Muscle layer of colon (tissue), 2 donors: ENCODE data around the gene KRTAP10-5.

Source experiments
- H3K27ac ChIP-seq: one replicate; pipeline ENCODE4 v1.7.0; 2013; ENCODE audit warnings: low read depth, mild to moderate bottlenecking, low read length, moderate library complexity
- H3K27me3 ChIP-seq, 2 donors: one replicate each; pipeline ENCODE4 v1.7.0; 2013; ENCODE audit warnings: low read length in 2 of 2, mild to moderate bottlenecking in 2 of 2; ENCODE audit not compliant: insufficient read depth in 2 of 2, control insufficient read depth in 1 of 2
- H3K36me3 ChIP-seq: one replicate; pipeline ENCODE4 v1.7.0; 2013; ENCODE audit warnings: mild to moderate bottlenecking, low read length; ENCODE audit not compliant: insufficient read depth
- H3K4me1 ChIP-seq: one replicate; pipeline ENCODE4 v1.7.0; 2013; ENCODE audit warnings: mild to moderate bottlenecking, low read length; ENCODE audit not compliant: insufficient read depth
- H3K4me3 ChIP-seq, 2 donors: one replicate each; pipeline ENCODE4 v1.7.0; 2013; ENCODE audit warnings: low read length in 2 of 2, low read depth in 1 of 2, mild to moderate bottlenecking in 1 of 2, moderate library complexity in 1 of 2
- H3K9ac ChIP-seq: one replicate; pipeline ENCODE4 v1.7.0; 2013; ENCODE audit warnings: low read length
- H3K9me3 ChIP-seq: one replicate; pipeline ENCODE4 v1.7.0; 2013; ENCODE audit warnings: mild to moderate bottlenecking, low read length
- donor health status: abdominal sarcoma.
- donor health status: Adenocarcinoma of cecum.

KRTAP10-5 gene

GRCh38 chr21:44585892-44586291 is 5.5 kb upstream of the KRTAP10-5 start:
- peaks cover 7% of the 10 kb centered on the region for H3K9me3 ChIP-seq
- H3K36me3 ChIP-seq: no peaks in the 10 kb centered on the region
- no peaks in the 10 kb centered on the region for H3K4me1 ChIP-seq
- H3K4me3 ChIP-seq: no peak overlapping the region
- H3K27ac ChIP-seq: no peak overlapping the region
- H3K27me3 ChIP-seq: peaks cover 0 to 24% of the 10 kb centered on the region in 2 donors
- H3K9ac ChIP-seq: no peak overlapping the region

GRCh38 chr21:44583800-44584147 is 3.4 kb upstream of the KRTAP10-5 start:
- Histone ChIP-seq H3K27ac (no peak overlapping the region), H3K9ac (no peak overlapping the region), H3K27me3 (peaks cover 0 to 15% of the 10 kb centered on the region in 2 donors), H3K9me3 (peaks cover 7% of the 10 kb centered on the region), H3K4me3 (no peak overlapping the region), H3K4me1 (no peaks in the 10 kb centered on the region), H3K36me3 (no peaks in the 10 kb centered on the region)

- H3K4me1 ChIP-seq: no peaks in the 10 kb centered on the region
- H3K4me3 ChIP-seq: no peak overlapping the region
- H3K9me3 ChIP-seq: peaks cover 7% of the 10 kb centered on the region
- H3K36me3 ChIP-seq: no peaks in the 10 kb centered on the region
- H3K27ac ChIP-seq: no peak overlapping the region
- peaks cover 0 to 15% of the 10 kb centered on the region in 2 donors for H3K27me3 ChIP-seq
- no peak overlapping the region for H3K9ac ChIP-seq
Observed at GRCh38 chr21:44583089-44583799, 2.8 kb upstream of the KRTAP10-5 start.

- peaks cover 7% of the 10 kb centered on the region for H3K9me3 ChIP-seq
- no peak overlapping the region for H3K9ac ChIP-seq
- no peaks in the 10 kb centered on the region for H3K36me3 ChIP-seq
- no peak overlapping the region for H3K27ac ChIP-seq
- no peaks in the 10 kb centered on the region for H3K4me1 ChIP-seq
- H3K4me3 ChIP-seq: no peak overlapping the region
- H3K27me3 ChIP-seq: peaks cover 0 to 15% of the 10 kb centered on the region in 2 donors
Observed at GRCh38 chr21:44582055-44582454, 1.7 kb upstream of the KRTAP10-5 start.

DNA sequence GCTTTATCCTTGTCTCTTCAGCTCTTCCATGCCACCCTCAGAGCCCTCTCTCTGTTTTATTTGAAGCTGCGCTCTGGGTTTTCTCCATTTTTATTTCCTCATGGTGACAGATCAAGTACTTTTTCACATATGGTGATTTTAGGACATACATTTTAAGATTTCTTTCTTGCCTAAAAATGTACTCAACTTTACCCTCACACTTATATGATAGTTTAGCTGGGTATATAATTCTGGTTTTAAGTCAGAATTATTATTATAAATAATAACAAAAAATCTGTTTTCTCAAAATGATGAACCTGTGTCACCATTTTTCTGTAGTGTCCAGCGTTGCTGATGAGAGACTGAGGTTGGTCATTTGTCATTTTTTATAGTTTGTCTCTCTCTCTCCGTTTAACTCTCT is 754 bp upstream of the KRTAP10-5 start:
- H3K9ac ChIP-seq: no peak overlapping the region
- H3K4me1 ChIP-seq: no peaks in the 10 kb centered on the region
- no peak overlapping the region for H3K27ac ChIP-seq
- no peaks in the 10 kb centered on the region for H3K36me3 ChIP-seq
- H3K9me3 ChIP-seq: peaks cover 7% of the 10 kb centered on the region
- H3K4me3 ChIP-seq: no peak overlapping the region
- peaks cover 0 to 15% of the 10 kb centered on the region in 2 donors for H3K27me3 ChIP-seq

GRCh38 chr21:44579833-44580144 is 615 bp downstream of the KRTAP10-5 start:
- Histone ChIP-seq H3K27me3 (peaks cover 0 to 7% of the 10 kb centered on the region in 2 donors), H3K4me1 (no peaks in the 10 kb centered on the region), H3K4me3 (no peak overlapping the region), H3K9ac (no peak overlapping the region), H3K27ac (no peak overlapping the region), H3K36me3 (no peaks in the 10 kb centered on the region), H3K9me3 (peaks cover 7% of the 10 kb centered on the region)

DNA sequence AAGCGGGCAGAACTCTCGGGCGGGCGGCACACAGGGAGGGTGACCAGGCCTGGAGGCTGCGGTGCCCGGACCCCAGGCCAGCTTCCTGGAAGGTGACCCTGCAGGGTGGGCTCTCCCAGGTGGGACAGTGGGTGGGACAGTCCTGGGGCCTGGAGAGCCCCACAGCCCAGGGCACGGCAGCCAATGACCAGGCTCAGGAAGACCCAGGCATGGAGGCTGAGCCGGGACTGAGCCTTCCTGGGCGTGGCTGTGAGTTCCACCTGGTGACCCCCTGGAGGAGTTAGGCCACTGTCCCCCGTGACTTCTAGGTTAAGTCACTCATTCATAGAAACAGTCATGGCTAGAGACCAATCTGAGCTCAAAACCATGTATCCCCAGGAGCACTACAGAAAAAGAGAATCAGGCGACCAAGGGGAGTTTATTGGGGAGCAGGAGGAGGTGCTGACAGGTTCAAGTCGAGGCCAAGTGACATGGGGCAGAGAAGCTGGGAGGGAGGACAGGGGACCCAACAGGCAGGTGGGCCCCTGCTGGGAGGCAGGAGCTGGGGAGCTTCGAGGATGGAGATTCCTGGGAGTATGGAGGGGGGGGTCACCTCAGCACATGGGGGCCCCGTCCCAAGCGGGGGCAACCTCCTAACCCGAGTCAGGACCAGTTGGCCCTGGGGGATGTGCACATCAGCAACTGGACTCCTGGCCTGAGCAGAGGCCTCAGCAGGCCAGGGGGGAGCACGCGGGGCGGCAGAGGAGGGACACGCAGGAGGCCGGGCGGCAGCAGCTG is 1.2 kb downstream of the KRTAP10-5 start:
- Histone ChIP-seq H3K27ac (no peak overlapping the region), H3K4me1 (no peaks in the 10 kb centered on the region), H3K36me3 (no peaks in the 10 kb centered on the region), H3K9me3 (peaks cover 7% of the 10 kb centered on the region), H3K27me3 (peaks cover 0 to 7% of the 10 kb centered on the region in 2 donors), H3K4me3 (no peak overlapping the region), H3K9ac (no peak overlapping the region)

DNA sequence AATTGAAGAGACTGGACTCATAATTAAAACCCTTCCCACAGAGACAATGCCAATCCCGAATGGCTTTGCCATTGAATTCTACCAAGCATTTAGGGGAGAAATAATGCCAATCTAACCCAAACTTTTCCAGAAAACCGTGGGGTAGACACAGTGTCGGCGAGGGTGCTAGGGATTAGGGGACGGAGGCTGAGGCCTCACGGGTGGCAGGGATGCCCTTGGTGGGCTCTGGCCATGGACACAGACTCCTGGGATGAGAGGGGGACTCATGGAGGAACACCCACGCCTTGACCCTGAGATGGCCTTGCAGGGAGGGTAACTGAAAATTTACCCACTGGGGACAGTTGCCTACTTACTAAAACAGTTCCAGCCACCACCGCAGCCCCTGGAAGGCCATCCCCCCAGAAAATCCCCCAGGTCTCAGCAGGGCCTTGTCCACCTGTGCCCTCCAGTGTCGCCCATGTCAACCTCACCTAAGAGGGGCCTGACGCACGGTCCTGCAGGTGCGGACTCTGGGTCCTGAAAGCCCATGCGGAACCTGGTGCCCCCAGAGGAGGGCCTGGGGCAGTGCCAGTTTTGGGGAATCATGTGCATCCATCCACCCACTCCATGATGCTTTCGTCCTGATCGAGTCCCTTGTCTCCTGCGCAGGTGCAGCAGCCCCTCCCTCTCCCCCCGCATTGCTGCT is 1.9 kb downstream of the KRTAP10-5 start:
- Histone ChIP-seq H3K36me3 (no peaks in the 10 kb centered on the region), H3K4me3 (no peak overlapping the region), H3K9ac (no peak overlapping the region), H3K27ac (no peak overlapping the region), H3K27me3 (peaks cover 0 to 7% of the 10 kb centered on the region in 2 donors), H3K4me1 (no peaks in the 10 kb centered on the region), H3K9me3 (peaks cover 7% of the 10 kb centered on the region)

DNA sequence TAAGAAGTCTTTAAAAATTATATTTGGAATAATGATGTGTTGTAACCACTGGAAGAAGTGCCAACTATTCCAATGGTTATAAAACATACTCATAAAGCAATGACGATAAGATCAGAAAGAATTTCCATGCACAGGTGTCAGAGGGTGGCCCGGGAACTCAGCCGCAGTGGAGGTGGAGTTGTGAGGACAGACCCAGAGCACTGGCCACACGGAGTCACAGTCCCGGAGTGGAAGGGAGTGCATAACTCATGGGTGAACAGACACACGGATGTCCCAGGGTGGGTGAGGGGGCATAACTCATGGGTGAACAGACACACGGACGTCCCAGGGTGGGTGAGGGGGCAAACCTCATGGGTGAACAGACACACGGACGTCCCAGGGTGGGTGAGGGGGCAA is 4.4 kb downstream of the KRTAP10-5 start:
- no peaks in the 10 kb centered on the region for H3K9me3 ChIP-seq
- no peaks in the 10 kb centered on the region for H3K4me1 ChIP-seq
- no peak overlapping the region for H3K4me3 ChIP-seq
- H3K27ac ChIP-seq: no peak overlapping the region
- H3K27me3 ChIP-seq: peaks cover 0 to 7% of the 10 kb centered on the region in 2 donors
- H3K9ac ChIP-seq: no peak overlapping the region
- no peaks in the 10 kb centered on the region for H3K36me3 ChIP-seq

GRCh38 chr21:44575307-44576024 is 4.9 kb downstream of the KRTAP10-5 start:
- Histone ChIP-seq H3K27me3 (peaks cover 0 to 7% of the 10 kb centered on the region in 2 donors), H3K27ac (no peak overlapping the region), H3K9ac (no peak overlapping the region), H3K36me3 (no peaks in the 10 kb centered on the region), H3K4me1 (no peaks in the 10 kb centered on the region), H3K4me3 (no peak overlapping the region), H3K9me3 (no peaks in the 10 kb centered on the region)
